Stimulated activated effector memory CD8-positive, alpha-beta T cell treated with anti-CD3 and anti-CD28 coated beads, Interleukin-12 subunit alpha, Interleukin-12 subunit beta, amount 100 ng/mL, for 72 hours (primary cell): ENCODE data around the gene WDR3.

Experiments
- ATAC-seq: fragments of 150-1000 bp; cut with Tn5 transposase; 2 replicates; pipeline ENCODE4 v1.10.0; 2021
- DNase-seq, 2 donors: peaks; one replicate each; pipeline ENCODE4 v3.0.0; 2021 to 2022; ENCODE audit warnings: low spot score in 2 of 2
- H3K27ac Mint-ChIP-seq: one replicate; pipeline ENCODE4 v1.8.0; 2022; ENCODE audit warnings: mild to moderate bottlenecking, mixed read lengths
- H3K36me3 Mint-ChIP-seq: one replicate; pipeline ENCODE4 v1.8.0; 2022; ENCODE audit warnings: mild to moderate bottlenecking, mixed read lengths
- H3K4me1 Mint-ChIP-seq: one replicate; pipeline ENCODE4 v1.8.0; 2022; ENCODE audit warnings: mixed read lengths
- H3K4me3 Mint-ChIP-seq: one replicate; pipeline ENCODE4 v1.8.0; 2022; ENCODE audit warnings: mild to moderate bottlenecking, mixed read lengths
- H3K9me3 Mint-ChIP-seq: one replicate; pipeline ENCODE4 v1.8.0; 2022; ENCODE audit warnings: mixed read lengths

WDR3 gene

GRCh38 chr1:117981455-117982192, 52.1 kb downstream of the WDR3 start:
- H3K36me3 Mint-ChIP-seq: no peaks in the 10 kb centered on the region
- H3K27ac Mint-ChIP-seq: no peak overlapping the region
- H3K4me3 Mint-ChIP-seq: no peak overlapping the region
- DNase-seq (no peak), ATAC-seq (no peak)
- H3K9me3 Mint-ChIP-seq: no peaks in the 10 kb centered on the region
- no peaks in the 10 kb centered on the region for H3K4me1 Mint-ChIP-seq

GRCh38 chr1:117985239-117985638, 55.7 kb downstream of the WDR3 start:
- DNase-seq: no peak
- Mint-ChIP-seq H3K9me3 (no peaks in the 10 kb centered on the region), H3K4me3 (no peak overlapping the region), H3K4me1 (no peaks in the 10 kb centered on the region), H3K36me3 (no peaks in the 10 kb centered on the region), H3K27ac (no peak overlapping the region)
- no peak for ATAC-seq

GRCh38 chr1:117985973-117986372, 56.4 kb downstream of the WDR3 start:
- Mint-ChIP-seq H3K4me1 (no peaks in the 10 kb centered on the region), H3K9me3 (no peaks in the 10 kb centered on the region), H3K36me3 (no peaks in the 10 kb centered on the region), H3K27ac (no peak overlapping the region), H3K4me3 (no peak overlapping the region)
- DNase-seq: no peak
- no peak for ATAC-seq

GRCh38 chr1:118004312-118004711, 74.8 kb downstream of the WDR3 start:
- no peak for ATAC-seq

GRCh38 chr1:118007391-118007790, 77.9 kb downstream of the WDR3 start:
- no peaks in the 10 kb centered on the region for H3K4me1 Mint-ChIP-seq
- no peak overlapping the region for H3K27ac Mint-ChIP-seq
- DNase-seq: no peak
- H3K4me3 Mint-ChIP-seq: no peak overlapping the region
- ATAC-seq: no peak
- no peaks in the 10 kb centered on the region for H3K36me3 Mint-ChIP-seq
- peaks cover 2% of the 10 kb centered on the region for H3K9me3 Mint-ChIP-seq

More at GRCh38 chr1:118004312-118004711, 74.8 kb downstream of the WDR3 start:
- DNase-seq: no peak
- H3K4me3 Mint-ChIP-seq: no peak overlapping the region
- H3K36me3 Mint-ChIP-seq: no peaks in the 10 kb centered on the region
- no peak overlapping the region for H3K27ac Mint-ChIP-seq
- peaks cover 6% of the 10 kb centered on the region for H3K9me3 Mint-ChIP-seq
- H3K4me1 Mint-ChIP-seq: no peaks in the 10 kb centered on the region

- Mint-ChIP-seq H3K4me1 (no peaks in the 10 kb centered on the region), H3K36me3 (no peaks in the 10 kb centered on the region)
These were observed 78.5 kb downstream of the WDR3 start for GRCh38 chr1:118008011-118008410.

GRCh38 chr1:118012515-118013124, 83.1 kb downstream of the WDR3 start:
- Mint-ChIP-seq H3K36me3 (no peaks in the 10 kb centered on the region), H3K4me1 (no peaks in the 10 kb centered on the region), H3K4me3 (no peak overlapping the region), H3K9me3 (no peaks in the 10 kb centered on the region), H3K27ac (no peak overlapping the region)
- ATAC-seq: peak; percentile 16
- no peak for DNase-seq

More at GRCh38 chr1:118008011-118008410, 78.5 kb downstream of the WDR3 start:
- H3K9me3 Mint-ChIP-seq: peaks cover 2% of the 10 kb centered on the region
- no peak for ATAC-seq
- H3K27ac Mint-ChIP-seq: no peak overlapping the region
- DNase-seq: no peak
- no peak overlapping the region for H3K4me3 Mint-ChIP-seq

GRCh38 chr1:118013336-118013735, 83.8 kb downstream of the WDR3 start:
- Mint-ChIP-seq H3K9me3 (no peaks in the 10 kb centered on the region), H3K27ac (no peak overlapping the region), H3K4me3 (no peak overlapping the region), H3K36me3 (no peaks in the 10 kb centered on the region), H3K4me1 (no peaks in the 10 kb centered on the region)
- no peak for DNase-seq
- ATAC-seq: no peak

GRCh38 chr1:118013938-118014337, 84.4 kb downstream of the WDR3 start:
- no peaks in the 10 kb centered on the region for H3K9me3 Mint-ChIP-seq
- no peak overlapping the region for H3K27ac Mint-ChIP-seq
- H3K4me3 Mint-ChIP-seq: no peak overlapping the region
- ATAC-seq (no peak), DNase-seq (no peak)
- H3K36me3 Mint-ChIP-seq: no peaks in the 10 kb centered on the region
- no peaks in the 10 kb centered on the region for H3K4me1 Mint-ChIP-seq
